Measurements from ENCODE around the gene PFDN4. TPM values are rescaled to one million over a fixed set of nuclear protein-coding genes. Genes with fewer than 3 reads are reported as not detected.

Gene PFDN4
- polyA plus RNA-seq, 4 donors: 52.8 to 59.4 (median 56.0) TPM

- no peak for DNase-seq (ENCODE audit: low read depth in 4 of 4, low spot score in 3 of 4)
Measured at GRCh38 chr20:54172856-54173652, 34.8 kb upstream of the PFDN4 start.

GRCh38 chr20:54173653-54174456 is 34.0 kb upstream of the PFDN4 start, which contains the start of gene CYP24A1:
CYP24A1 (minus strand) TSS chr20:54173986; CDS start chr20:54173579, 407 bp downstream.
- DNase-seq (ENCODE audit: low read depth in 4 of 4, low spot score in 3 of 4): no peak

- no peak for DNase-seq (ENCODE audit: low read depth in 4 of 4, low spot score in 3 of 4)
Measured at GRCh38 chr20:54174457-54175175, 33.3 kb upstream of the PFDN4 start.

GRCh38 chr20:54176610-54177009 is 31.3 kb upstream of the PFDN4 start:
- DNase-seq (ENCODE audit: low read depth in 4 of 4, low spot score in 3 of 4): no peak

- no peak for DNase-seq (ENCODE audit: low read depth in 4 of 4, low spot score in 3 of 4)
Measured at GRCh38 chr20:54177378-54177777, 30.5 kb upstream of the PFDN4 start.

GRCh38 chr20:54178256-54178655 is 29.6 kb upstream of the PFDN4 start:
- DNase-seq (ENCODE audit: low read depth in 4 of 4, low spot score in 3 of 4): no peak

GRCh38 chr20:54179946-54180345 is 27.9 kb upstream of the PFDN4 start:
- DNase-seq (ENCODE audit: low read depth in 4 of 4, low spot score in 3 of 4): no peak

GRCh38 chr20:54180931-54181330 is 27.0 kb upstream of the PFDN4 start:
- DNase-seq (ENCODE audit: low read depth in 4 of 4, low spot score in 3 of 4): no peak

GRCh38 chr20:54184071-54184470 is 23.8 kb upstream of the PFDN4 start:
- no peak for DNase-seq (ENCODE audit: low read depth in 4 of 4, low spot score in 3 of 4)

- DNase-seq (ENCODE audit: low read depth in 4 of 4, low spot score in 3 of 4): no peak
Measured at GRCh38 chr20:54184904-54185626, 22.8 kb upstream of the PFDN4 start.

GRCh38 chr20:54188132-54188849 is 19.6 kb upstream of the PFDN4 start:
- DNase-seq (ENCODE audit: low read depth in 4 of 4, low spot score in 3 of 4): no peak

GRCh38 chr20:54189630-54190029 is 18.3 kb upstream of the PFDN4 start:
- DNase-seq (ENCODE audit: low read depth in 4 of 4, low spot score in 3 of 4): no peak

GRCh38 chr20:54190217-54190616 is 17.7 kb upstream of the PFDN4 start:
- no peak for DNase-seq (ENCODE audit: low read depth in 4 of 4, low spot score in 3 of 4)

- no peak for DNase-seq (ENCODE audit: low read depth in 4 of 4, low spot score in 3 of 4)
Measured at GRCh38 chr20:54193817-54194216, 14.1 kb upstream of the PFDN4 start.

- no peak for DNase-seq (ENCODE audit: low read depth in 4 of 4, low spot score in 3 of 4)
Measured at GRCh38 chr20:54194724-54195438, 13.0 kb upstream of the PFDN4 start.

- no peak for DNase-seq (ENCODE audit: low read depth in 4 of 4, low spot score in 3 of 4)
Measured at GRCh38 chr20:54195483-54196472, 12.1 kb upstream of the PFDN4 start.

- DNase-seq (ENCODE audit: low read depth in 4 of 4, low spot score in 3 of 4): no peak
Measured at GRCh38 chr20:54197621-54198604, 10.0 kb upstream of the PFDN4 start.
